Kidney (tissue), 14 donors: ENCODE measurements around the gene CDCP2. TPM values are rescaled to one million over a fixed set of nuclear protein-coding genes. Genes with fewer than 3 reads are reported as not detected.
"Not testable (repeated sequence)": the region's sequence is repeated elsewhere in the genome, so short reads cannot be mapped to it uniquely, and the experiment has no call there.

ENCODE experiments used
- DNase-seq, 5 donors: peaks; one replicate each; pipeline ENCODE4 v3.0.0-alpha.2; 2013 to 2020
- FAIRE-seq: peaks from 2 replicates; lab custom pipeline; 2012; peaks lifted over from hg19 to GRCh38; lab: Jason Lieb, UNC
- H3K27ac ChIP-seq, 2 donors: one replicate each; pipeline ENCODE4 v1.7.0; 2013; ENCODE audit warnings: low read depth in 2 of 2, low read length in 2 of 2, inconsistent platforms in 1 of 2
- H3K27me3 ChIP-seq: one replicate; pipeline ENCODE4 v1.7.1; 2013; ENCODE audit warnings: low read length, inconsistent platforms; ENCODE audit not compliant: control insufficient read depth, insufficient read depth
- H3K36me3 ChIP-seq, 3 donors: one replicate each; pipeline versions ENCODE4 v1.7.0 to v1.7.1; 2013; ENCODE audit warnings: low read length in 3 of 3, control low read depth in 1 of 3, inconsistent platforms in 1 of 3; ENCODE audit not compliant: insufficient read depth in 3 of 3, control insufficient read depth in 2 of 3
- H3K4me1 ChIP-seq, 3 donors: one replicate each; pipeline versions ENCODE4 v1.7.0 to v1.7.1; 2013; ENCODE audit warnings: low read length in 3 of 3, inconsistent platforms in 1 of 3, low read depth in 1 of 3; ENCODE audit not compliant: control insufficient read depth in 2 of 3, insufficient read depth in 2 of 3
- H3K4me3 ChIP-seq, 3 donors: one replicate each; pipeline versions ENCODE4 v1.7.0 to v1.8.1; 2013; ENCODE audit warnings: low read length in 3 of 3, control low read depth in 1 of 3, inconsistent platforms in 1 of 3
- H3K9ac ChIP-seq, 3 donors: one replicate each; pipeline versions ENCODE4 v1.7.0 to v1.7.1; 2013; ENCODE audit warnings: low read length in 3 of 3, control low read depth in 1 of 3, inconsistent platforms in 1 of 3
- H3K9me3 ChIP-seq, 3 donors: one replicate each; pipeline versions ENCODE4 v1.7.0 to v1.7.1; 2013; ENCODE audit warnings: low read length in 3 of 3, control low read depth in 1 of 3, inconsistent platforms in 1 of 3; ENCODE audit not compliant: control insufficient read depth in 2 of 3, insufficient read depth in 1 of 3
- intact Hi-C: fragments of 100-400 bp; cut with DNase I; formaldehyde crosslinking; loops from one replicate; pipeline ENCODE4 v1.11.1; 2022
- polyA plus RNA-seq: library from polyadenylated mRNA; stranded (reverse); fragments of 350-450 nt; fragmentation: Illumina TruSeq; extraction: RNeasy Lipid Tissue Mini Kit (QIAGEN cat#74804); gene quantifications from one replicate; pipeline ENCODE4 v1.2.3, GENCODE V29; 2014; ENCODE audit warnings: low read depth, low replicate concordance; ENCODE audit not compliant: insufficient read depth
- total RNA-seq: library from RNA; stranded (reverse); fragmentation: NEBNext Ultra II Directional; extraction: Animal tissue kit (Norgen Biotek cat#: 25700); gene quantifications from one replicate; pipeline ENCODE4 v1.2.1, GENCODE V29; 2021
- TF ChIP-seq, protein P1 (sequence below): IDR thresholded peaks from 3 replicates; pipeline ENCODE4 v1.5.1; 2012; ENCODE audit warnings: mild to moderate bottlenecking, moderate library complexity, borderline replicate concordance; ENCODE audit not compliant: insufficient read depth; ENCODE audit errors: extremely low read depth
- donor health status: control.
- donor health status: control.
- donor health status: control.
- donor health status: control.
- donor health status: control.
- donor health status: DM: yes; HTN: yes; CAD: no.
- donor health status: Normal renal cell carcinoma (clear cell type).

The CDCP2 gene
- total and polyA plus RNA-seq, 2 donors from 2014 or later: 0.54 TPM; not detected in 1

DNA sequence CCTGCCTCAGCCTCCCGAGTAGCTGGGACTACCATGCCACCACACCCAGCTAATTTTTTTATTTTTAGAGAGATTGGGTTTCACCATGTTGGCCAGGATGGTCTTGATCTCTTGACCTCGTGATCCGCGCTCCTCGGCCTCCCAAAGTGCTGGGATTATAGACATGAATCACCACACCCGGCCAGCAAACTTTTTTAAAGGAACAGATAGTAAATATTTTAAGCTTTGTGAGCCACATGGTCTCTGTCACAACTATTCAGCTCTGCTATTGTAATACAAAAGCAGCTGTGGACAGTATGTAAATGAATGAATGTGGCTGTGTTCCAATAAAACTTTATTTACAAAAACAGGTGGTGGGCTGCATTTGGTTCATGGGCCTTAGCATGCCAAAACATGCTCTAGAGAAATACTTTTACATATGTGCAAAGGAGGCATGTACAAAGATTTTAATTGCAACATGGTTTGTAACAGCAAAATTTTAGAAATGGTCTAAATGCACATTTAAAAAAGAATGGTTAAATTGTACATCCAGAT, 47.0 kb downstream of the CDCP2 start:
- Histone ChIP-seq H3K4me3 (no peak overlapping the region), H3K4me1 (no peaks in the 10 kb centered on the region), H3K27me3 (no peaks in the 10 kb centered on the region), H3K9me3 (no peaks in the 10 kb centered on the region), H3K9ac (no peak overlapping the region), H3K36me3 (no peaks in the 10 kb centered on the region), H3K27ac (no peak overlapping the region)
- intact Hi-C loops: no loop called here
- DNase-seq: no peak
- TF ChIP-seq, protein P1, sequence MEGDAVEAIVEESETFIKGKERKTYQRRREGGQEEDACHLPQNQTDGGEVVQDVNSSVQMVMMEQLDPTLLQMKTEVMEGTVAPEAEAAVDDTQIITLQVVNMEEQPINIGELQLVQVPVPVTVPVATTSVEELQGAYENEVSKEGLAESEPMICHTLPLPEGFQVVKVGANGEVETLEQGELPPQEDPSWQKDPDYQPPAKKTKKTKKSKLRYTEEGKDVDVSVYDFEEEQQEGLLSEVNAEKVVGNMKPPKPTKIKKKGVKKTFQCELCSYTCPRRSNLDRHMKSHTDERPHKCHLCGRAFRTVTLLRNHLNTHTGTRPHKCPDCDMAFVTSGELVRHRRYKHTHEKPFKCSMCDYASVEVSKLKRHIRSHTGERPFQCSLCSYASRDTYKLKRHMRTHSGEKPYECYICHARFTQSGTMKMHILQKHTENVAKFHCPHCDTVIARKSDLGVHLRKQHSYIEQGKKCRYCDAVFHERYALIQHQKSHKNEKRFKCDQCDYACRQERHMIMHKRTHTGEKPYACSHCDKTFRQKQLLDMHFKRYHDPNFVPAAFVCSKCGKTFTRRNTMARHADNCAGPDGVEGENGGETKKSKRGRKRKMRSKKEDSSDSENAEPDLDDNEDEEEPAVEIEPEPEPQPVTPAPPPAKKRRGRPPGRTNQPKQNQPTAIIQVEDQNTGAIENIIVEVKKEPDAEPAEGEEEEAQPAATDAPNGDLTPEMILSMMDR: no peak
- no peak for FAIRE-seq

DNA sequence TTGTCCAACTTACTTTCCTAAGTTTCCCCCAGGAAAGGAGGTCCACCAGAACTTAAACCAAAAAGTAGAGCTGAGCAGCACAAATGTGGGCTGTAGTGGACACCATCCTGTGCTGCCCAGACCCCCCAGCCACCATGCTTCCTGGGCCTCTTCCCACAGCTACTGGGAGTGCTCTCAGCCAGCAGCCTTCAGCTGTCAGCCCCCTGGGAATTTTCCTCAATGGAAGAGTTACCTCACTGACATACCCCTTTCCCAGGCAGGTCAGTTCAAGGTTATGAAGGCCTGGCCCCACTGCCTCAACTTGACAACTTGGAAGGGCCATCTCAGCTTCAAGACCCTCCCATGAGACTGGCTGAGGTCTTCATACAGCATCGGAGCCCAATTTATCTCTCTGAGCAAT, 47.7 kb downstream of the CDCP2 start:
- DNase-seq (no peak), FAIRE-seq (no peak)
- H3K27ac ChIP-seq: no peak overlapping the region
- no peak overlapping the region for H3K4me3 ChIP-seq
- no peaks in the 10 kb centered on the region for H3K9me3 ChIP-seq
- intact Hi-C loops: no loop called here
- TF ChIP-seq, protein P1: no peak
- H3K9ac ChIP-seq: no peak overlapping the region
- H3K27me3 ChIP-seq: no peaks in the 10 kb centered on the region
- no peaks in the 10 kb centered on the region for H3K36me3 ChIP-seq
- no peaks in the 10 kb centered on the region for H3K4me1 ChIP-seq

DNA sequence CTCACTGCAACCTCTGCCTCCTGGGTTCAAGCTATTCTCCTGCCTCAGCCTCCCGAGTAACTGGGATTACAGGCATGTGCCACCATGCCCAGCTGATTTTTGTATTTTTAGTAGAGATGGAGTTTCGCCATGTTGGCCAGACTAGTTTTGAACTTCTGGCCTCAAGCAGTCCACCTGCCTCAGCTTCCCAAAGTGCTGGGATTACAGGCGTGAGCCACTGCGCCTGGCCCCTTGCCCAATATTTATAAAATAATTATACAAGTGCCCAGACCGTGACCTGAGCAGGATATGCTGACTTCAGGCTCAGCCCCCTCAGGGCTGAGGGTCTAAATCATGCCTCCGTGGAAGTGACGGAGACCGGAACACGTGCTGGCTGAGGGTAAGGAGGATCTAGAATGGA, 48.2 kb downstream of the CDCP2 start:
- H3K27ac ChIP-seq, H3K9ac ChIP-seq, H3K4me1 ChIP-seq, H3K9me3 ChIP-seq, H3K27me3 ChIP-seq, intact Hi-C loops, H3K36me3 ChIP-seq, H3K4me3 ChIP-seq, FAIRE-seq, DNase-seq: not testable (repeated sequence)

DNA sequence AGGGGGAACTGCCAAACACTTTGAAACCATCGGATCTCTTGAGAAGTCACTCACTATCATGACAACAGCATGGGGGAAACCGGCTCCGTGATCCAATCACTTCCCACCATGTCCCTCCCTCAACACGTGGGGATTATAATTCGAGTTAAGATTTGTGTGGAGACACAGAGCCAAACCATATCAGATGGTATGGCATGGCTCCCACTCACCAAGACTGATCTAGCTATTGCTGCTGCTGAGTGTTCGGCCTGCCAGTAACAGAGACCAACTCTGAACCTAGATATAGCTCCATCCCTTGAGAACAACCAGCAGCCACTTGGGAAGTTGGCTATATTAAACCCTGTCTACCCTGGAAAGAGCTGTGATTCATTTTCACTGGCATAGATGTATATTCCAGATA, 49.4 kb downstream of the CDCP2 start:
- FAIRE-seq (no peak), DNase-seq (no peak)
- Histone ChIP-seq H3K36me3 (no peaks in the 10 kb centered on the region), H3K27ac (no peak overlapping the region), H3K9ac (no peak overlapping the region), H3K9me3 (no peaks in the 10 kb centered on the region), H3K4me1 (peaks cover 0 to 2% (median 0%) of the 10 kb centered on the region in 3 donors), H3K27me3 (no peaks in the 10 kb centered on the region), H3K4me3 (no peak overlapping the region)
- intact Hi-C loops: no loop called here
- TF ChIP-seq, protein P1: no peak
